Measurements from ENCODE around the gene DSCAM. TPM values are rescaled to one million over a fixed set of nuclear protein-coding genes. Genes with fewer than 3 reads are reported as not detected.

Gene DSCAM
- total RNA-seq, 1 experiment from 2014 or later, result 0.13 TPM

GRCh38 chr21:40566486-40566885, 280.5 kb downstream of the DSCAM start:
- ChIA-PET CTCF (no interaction called here), POLR2A (no interaction called here)
- DNase-seq (ENCODE audit: low spot score) (no peak), ATAC-seq (no peak)
- Mint-ChIP-seq H3K4me3 (no peak overlapping the region), H3K4me1 (peaks cover 5% of the 10 kb centered on the region), H3K27me3 (ENCODE audit: low read depth) (no peaks in the 10 kb centered on the region; the same call in 1 of the 2 replicates), H3K9me3 (peaks cover 7% of the 10 kb centered on the region), H3K36me3 (peaks cover 5% of the 10 kb centered on the region; the same call in 1 of the 2 replicates), H3K27ac (no peak overlapping the region)
- TF ChIP-seq PRRX2 (CRISPR knock-in tag; IDR thresholded peaks at IDR 0.05), result no peak
- TF ChIP-seq ZNF121 (CRISPR knock-in tag; IDR thresholded peaks at IDR 0.05), result no peak
- no peak for TF ChIP-seq NR3C1 (CRISPR knock-in tag; conservative IDR thresholded peaks at IDR 0.05; ENCODE audit: low read depth)

- TF ChIP-seq NFE2L1 (CRISPR knock-in tag; IDR thresholded peaks at IDR 0.05) (no peak), FOXP4 (CRISPR knock-in tag; IDR thresholded peaks at IDR 0.05) (no peak), CTCF (IDR thresholded peaks at IDR 0.05) (no peak), FOXJ3 (CRISPR knock-in tag; IDR thresholded peaks at IDR 0.05; ENCODE audit: borderline replicate concordance) (no peak), SP1 (CRISPR knock-in tag; conservative IDR thresholded peaks at IDR 0.05) (no peak), SOX15 (CRISPR knock-in tag; IDR thresholded peaks at IDR 0.05) (no peak), STAT6 (CRISPR knock-in tag; conservative IDR thresholded peaks at IDR 0.05; ENCODE audit: low read depth) (no peak), TCF7 (CRISPR knock-in tag; IDR thresholded peaks at IDR 0.05; ENCODE audit: low read depth) (no peak), SMAD3 (CRISPR knock-in tag; IDR thresholded peaks at IDR 0.05; ENCODE audit: borderline replicate concordance) (no peak), ATF6 (CRISPR knock-in tag; IDR thresholded peaks at IDR 0.05) (no peak), TEAD4 (CRISPR knock-in tag; IDR thresholded peaks at IDR 0.05) (no peak), ARID4B (CRISPR knock-in tag; IDR thresholded peaks at IDR 0.05; ENCODE audit: borderline replicate concordance) (no peak), ATF1 (CRISPR knock-in tag; IDR thresholded peaks at IDR 0.05) (no peak), ZNF121 (CRISPR knock-in tag; IDR thresholded peaks at IDR 0.05) (no peak), JUN (CRISPR knock-in tag; IDR thresholded peaks at IDR 0.05) (no peak)
- ChIA-PET CTCF (no interaction called here), POLR2A (no interaction called here)
- Mint-ChIP-seq H3K9me3 (no peaks in the 10 kb centered on the region), H3K27ac (no peak overlapping the region), H3K36me3 (no peaks in the 10 kb centered on the region), H3K4me1 (peaks cover 5% of the 10 kb centered on the region), H3K27me3 (ENCODE audit: low read depth) (no peaks in the 10 kb centered on the region; the same call in 1 of the 2 replicates), H3K4me3 (no peak overlapping the region)
- ATAC-seq (no peak), DNase-seq (ENCODE audit: low spot score) (no peak)
These were observed 282.6 kb downstream of the DSCAM start for GRCh38 chr21:40564318-40564717.
